ENCODE data around the gene ARPP19. TPM values are rescaled to one million over a fixed set of nuclear protein-coding genes. Genes with fewer than 3 reads are reported as not detected.

ARPP19 gene
- total and polyA plus RNA-seq, 2 experiments from 2014 or later: 78.3 to 192 TPM

- no peaks in the 10 kb centered on the region for H3K4me1 ChIP-seq (ENCODE audit: insufficient read depth)
- Mint-ChIP-seq H3K9me3 (peaks cover 21% of the 10 kb centered on the region), H3K4me1 (peaks cover 6% of the 10 kb centered on the region; the same call in 2 of the 3 replicates), H3K27me3 (ENCODE audit: insufficient read depth, low read depth, poor library complexity) (peaks cover 3% of the 10 kb centered on the region), H3K4me3 (no peak overlapping the region), H3K27ac (no peak overlapping the region), H3K36me3 (ENCODE audit: low read depth) (peaks cover 8% of the 10 kb centered on the region; the same call in 2 of the 3 replicates)
- H3K27me3 ChIP-seq (ENCODE audit: insufficient read depth): peaks cover 2% of the 10 kb centered on the region; the same call in 1 of the 2 replicates
- H3K79me2 ChIP-seq (replicated peaks; ENCODE audit: insufficient read depth): no peaks in the 10 kb centered on the region
- TF ChIP-seq STAT1 (IDR thresholded peaks at IDR 0.05; ENCODE audit: unreplicated experiment): no peak
- H3K27ac ChIP-seq (ENCODE audit: low read depth): no peak overlapping the region
- H2AFZ ChIP-seq: no peak overlapping the region
- H3K4me3 ChIP-seq: no peak overlapping the region
- H3K9me2 ChIP-seq (ENCODE audit: insufficient read depth): no peaks in the 10 kb centered on the region; the same call in 1 of the 2 replicates
- DNase-seq (ENCODE audit: low spot score) (no peak), ATAC-seq (no peak)
- H3F3A ChIP-seq (replicated peaks; ENCODE audit: low read depth): no peaks in the 10 kb centered on the region
- H3K4me2 ChIP-seq: no peak overlapping the region
- no peaks in the 10 kb centered on the region for H4K20me1 ChIP-seq (replicated peaks; ENCODE audit: insufficient read depth)
- H3K36me3 ChIP-seq (ENCODE audit: insufficient read depth): no peaks in the 10 kb centered on the region
Observed at GRCh38 chr15:52537459-52537858, 31.4 kb downstream of the ARPP19 start.

GRCh38 chr15:52532427-52532826, 36.4 kb downstream of the ARPP19 start:
- H3K4me1 Mint-ChIP-seq: peaks cover 10% of the 10 kb centered on the region
- DNase-seq (ENCODE audit: low spot score) (no peak), ATAC-seq (no peak)
- Histone ChIP-seq H3K9me2 (ENCODE audit: insufficient read depth) (no peaks in the 10 kb centered on the region; the same call in 1 of the 2 replicates), H2AFZ (no peak overlapping the region), H3K4me1 (ENCODE audit: insufficient read depth) (peaks cover 14% of the 10 kb centered on the region), H3K4me2 (no peak overlapping the region), H3K36me3 (ENCODE audit: insufficient read depth) (no peaks in the 10 kb centered on the region), H4K20me1 (replicated peaks; ENCODE audit: insufficient read depth) (peaks cover 5% of the 10 kb centered on the region; the same call in 1 of the 2 replicates), H3K79me2 (replicated peaks; ENCODE audit: insufficient read depth) (peaks cover 7% of the 10 kb centered on the region), H3F3A (replicated peaks; ENCODE audit: low read depth) (peaks cover 22% of the 10 kb centered on the region), H3K4me3 (no peak overlapping the region), H3K27me3 (ENCODE audit: insufficient read depth) (peaks cover 41% of the 10 kb centered on the region), H3K27ac (ENCODE audit: low read depth) (no peak overlapping the region)
- no peak overlapping the region for H3K27ac Mint-ChIP-seq
- TF ChIP-seq EZH2phosphoT487 (IDR thresholded peaks at IDR 0.05; ENCODE audit: unreplicated experiment) (no peak), REST (IDR thresholded peaks at IDR 0.05; ENCODE audit: unreplicated experiment) (no peak), NANOG (IDR thresholded peaks at IDR 0.05; ENCODE audit: borderline replicate concordance) (no peak), CREB1 (CRISPR knock-in tag; IDR thresholded peaks at IDR 0.05; ENCODE audit: low read depth) (no peak), JUNB (IDR thresholded peaks at IDR 0.05; ENCODE audit: unreplicated experiment) (no peak), POLR2AphosphoS5 (IDR thresholded peaks at IDR 0.05; ENCODE audit: low read depth) (no peak), ZNF331 (CRISPR knock-in tag; IDR thresholded peaks at IDR 0.05; ENCODE audit: low read depth) (no peak), STAT1 (IDR thresholded peaks at IDR 0.05; ENCODE audit: unreplicated experiment) (no peak), ETS1 (IDR thresholded peaks at IDR 0.05) (no peak), CTCF (conservative IDR thresholded peaks at IDR 0.05; ENCODE audit: low read depth in 2 of 2) (no peak)
- no peaks in the 10 kb centered on the region; the same call in 2 of the 3 replicates for H3K36me3 Mint-ChIP-seq (ENCODE audit: low read depth)
- no peaks in the 10 kb centered on the region for H3K9me3 Mint-ChIP-seq
- no peak overlapping the region for H3K4me3 Mint-ChIP-seq
- H3K27me3 Mint-ChIP-seq (ENCODE audit: insufficient read depth, low read depth, poor library complexity): peaks cover 36% of the 10 kb centered on the region

Measured in GM23338 (cell line).